HK-2 (cell line): ENCODE measurements around the gene YDJC.
"Not testable (repeated sequence)": the region's sequence is repeated elsewhere in the genome, so short reads cannot be mapped to it uniquely, and the experiment has no call there.

ENCODE experiments used
- DNase-seq: peaks from one replicate; pipeline ENCODE4 v3.0.0-alpha.2; 2018; ENCODE audit not compliant: unreplicated experiment

YDJC gene

DNA sequence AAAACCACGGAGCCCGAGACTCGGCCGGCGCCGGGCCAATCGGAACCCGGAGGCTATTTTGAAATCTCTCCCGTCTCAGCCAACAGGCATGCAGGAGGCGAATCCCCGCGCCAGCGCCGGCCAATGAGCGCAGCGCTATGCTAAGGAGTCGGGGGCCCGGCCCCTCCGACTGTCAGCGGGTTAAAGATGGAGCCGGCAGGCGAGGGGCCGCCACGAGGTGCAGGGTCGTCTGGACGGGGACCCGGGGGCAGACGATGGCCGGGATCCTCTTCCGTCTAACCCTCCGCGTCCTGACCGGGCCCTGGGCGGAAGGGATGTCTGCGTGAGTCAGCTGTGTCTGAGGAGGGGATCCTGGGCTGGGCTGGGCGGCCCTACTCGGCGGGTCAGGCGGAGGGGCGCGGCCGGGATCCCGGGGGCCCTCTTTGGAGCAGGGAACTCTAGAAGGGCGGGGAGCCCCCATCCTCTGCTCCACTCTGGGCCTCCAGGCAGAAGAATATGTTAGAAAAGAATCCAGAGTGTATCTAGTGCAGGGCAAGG, 22.3 kb upstream of the YDJC start:
- DNase-seq = peak; percentile 87

GRCh38 chr22:21651521-21652009, 21.7 kb upstream of the YDJC start:
- no peak for DNase-seq

GRCh38 chr22:21650823-21651520, 21.1 kb upstream of the YDJC start:
- no peak for DNase-seq

DNA sequence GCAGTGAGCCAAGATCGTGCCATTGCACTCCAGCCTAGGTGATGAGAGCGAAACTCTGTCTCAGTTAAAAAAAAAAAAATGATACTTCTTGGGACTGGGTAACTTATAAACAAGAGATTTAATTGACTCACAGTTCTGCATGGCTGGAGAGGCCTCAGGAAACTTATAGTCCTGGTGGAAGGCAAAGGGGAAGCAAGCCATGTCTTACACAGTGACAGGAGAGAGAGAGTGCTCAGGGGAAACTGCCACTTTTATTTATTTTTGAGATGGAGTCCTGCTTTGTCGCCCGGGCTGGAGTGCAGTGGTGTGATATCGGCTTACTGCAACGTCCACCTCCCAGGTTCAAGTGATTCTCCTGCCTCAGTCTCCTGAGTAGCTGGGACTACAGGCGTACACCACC, 20.5 kb upstream of the YDJC start:
- no peak for DNase-seq

- DNase-seq = peak; percentile 57
These were observed 17.1 kb upstream of the YDJC start for GRCh38 chr22:21646608-21647590.

GRCh38 chr22:21645513-21645912, 15.7 kb upstream of the YDJC start:
- not testable (repeated sequence) for DNase-seq

- DNase-seq = no peak
These were observed 13.9 kb upstream of the YDJC start for GRCh38 chr22:21643533-21644357.

DNA sequence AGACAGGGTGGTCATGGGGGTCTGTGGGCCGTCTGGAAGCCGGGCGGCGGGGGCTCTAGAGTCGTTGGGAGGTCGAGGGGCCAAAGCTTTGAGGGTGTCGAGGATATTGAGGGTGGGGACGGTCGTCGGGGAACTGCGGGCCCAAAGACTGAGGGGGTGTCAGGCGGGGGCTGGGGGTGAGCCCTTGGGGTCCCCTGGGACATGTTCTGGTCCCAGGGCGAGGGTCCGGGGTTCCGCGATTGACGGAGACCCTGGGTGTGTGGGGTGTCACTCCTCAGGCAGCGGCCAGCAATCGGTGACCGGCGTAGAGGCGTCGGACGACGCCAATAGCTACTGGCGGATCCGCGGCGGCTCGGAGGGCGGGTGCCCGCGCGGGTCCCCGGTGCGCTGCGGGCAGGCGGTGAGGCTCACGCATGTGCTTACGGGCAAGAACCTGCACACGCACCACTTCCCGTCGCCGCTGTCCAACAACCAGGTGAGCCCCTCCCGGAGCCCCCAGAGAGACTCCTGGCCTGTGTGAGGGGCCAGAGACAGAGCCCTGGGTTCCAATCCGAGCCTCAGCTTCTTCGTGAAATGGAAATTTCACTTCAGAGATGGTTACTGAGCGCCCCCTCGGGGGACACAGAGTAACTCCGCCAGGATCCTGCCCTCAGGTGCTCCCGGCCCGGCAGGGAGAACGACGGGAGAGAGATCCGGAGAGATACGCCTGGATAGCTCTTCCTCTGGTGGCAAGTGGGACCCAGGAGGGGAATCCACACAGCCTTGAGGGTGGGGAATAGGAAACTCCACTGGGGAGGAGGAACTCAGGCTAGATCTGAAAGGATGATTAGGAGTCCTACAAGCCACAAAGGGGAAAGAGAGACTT, 13.0 kb upstream of the YDJC start:
- DNase-seq = peak; percentile 66

DNA sequence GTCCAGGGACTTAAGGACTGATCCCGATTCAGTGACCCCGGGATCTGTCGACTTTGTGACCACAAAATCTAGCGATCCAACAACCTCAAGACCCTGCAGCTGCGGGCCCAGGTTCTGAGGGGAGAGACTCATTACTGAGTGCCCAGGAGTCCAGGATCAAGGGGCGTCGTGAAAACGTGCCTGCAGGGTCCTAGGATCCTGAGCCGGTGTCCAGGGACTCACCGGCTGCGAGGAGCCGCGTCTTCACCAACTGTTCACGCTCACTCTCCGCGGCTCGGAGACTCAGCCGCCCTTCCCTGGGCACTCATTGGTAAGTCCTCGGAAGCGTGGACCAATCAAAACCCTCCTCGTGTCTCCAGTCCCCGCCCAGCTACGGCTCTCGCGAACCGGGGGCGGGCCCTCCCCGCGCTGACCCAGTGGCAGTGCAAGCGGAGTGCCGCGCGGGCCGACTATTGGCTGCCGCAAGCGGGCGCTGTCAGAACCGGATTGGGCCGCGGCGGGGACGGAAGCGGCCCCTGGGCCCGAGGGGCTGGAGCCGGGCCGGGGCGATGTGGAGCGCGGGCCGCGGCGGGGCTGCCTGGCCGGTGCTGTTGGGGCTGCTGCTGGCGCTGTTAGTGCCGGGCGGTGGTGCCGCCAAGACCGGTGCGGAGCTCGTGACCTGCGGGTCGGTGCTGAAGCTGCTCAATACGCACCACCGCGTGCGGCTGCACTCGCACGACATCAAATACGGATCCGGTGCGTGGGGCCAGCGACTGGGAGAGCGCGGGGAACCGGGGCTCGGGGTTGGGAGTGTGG, 12.2 kb upstream of the YDJC start, which contains the start of gene SDF2L1:
Gene SDF2L1 (plus strand): TSS at position 514 of the 795 bp plus-strand sequence. CDS start 35 bp downstream, at position 549.
- DNase-seq = peak; percentile 97

DNA sequence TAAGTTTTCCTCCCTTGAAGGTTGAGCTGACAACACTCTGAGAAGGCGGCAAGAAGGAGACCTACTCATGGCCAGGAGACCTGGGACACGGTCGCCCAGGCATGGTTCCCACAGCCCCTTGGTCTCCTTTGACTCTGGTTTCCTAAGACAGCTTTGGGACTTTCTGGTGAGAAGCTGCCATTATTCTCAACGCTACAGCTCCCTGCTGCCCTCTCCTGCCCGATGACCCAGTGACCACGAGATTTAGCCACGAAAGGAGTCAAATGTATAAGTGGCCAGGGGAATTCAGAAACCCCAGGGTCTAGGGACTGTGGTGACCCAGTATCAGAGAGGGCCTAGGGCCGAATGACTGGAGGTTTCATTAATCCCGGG, 11.6 kb upstream of the YDJC start:
- DNase-seq = peak; percentile 47

GRCh38 chr22:21640810-21641209, 11.0 kb upstream of the YDJC start:
- no peak for DNase-seq

DNA sequence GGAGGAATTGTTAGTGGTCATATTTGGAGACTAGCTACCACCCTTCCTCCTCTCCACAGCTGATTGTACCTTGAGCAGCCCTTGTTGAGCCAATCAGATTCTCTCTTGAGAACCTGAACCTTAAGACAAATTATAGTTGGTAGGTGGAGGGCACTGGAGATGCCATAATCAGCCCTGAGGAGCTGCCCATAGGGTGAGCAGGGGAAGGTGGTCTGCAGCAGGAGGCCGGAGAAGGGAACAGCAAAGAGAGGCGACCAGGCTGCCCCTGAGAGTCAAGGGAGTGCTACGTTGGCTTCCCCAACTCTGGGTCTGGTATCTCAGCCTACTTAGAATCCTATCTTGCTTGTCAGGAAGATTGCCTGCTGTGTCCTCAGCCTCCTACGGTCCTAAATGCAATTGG, 9.5 kb upstream of the YDJC start:
- DNase-seq = no peak

GRCh38 chr22:21637450-21637849, 7.6 kb upstream of the YDJC start:
- not testable (repeated sequence) for DNase-seq

DNA sequence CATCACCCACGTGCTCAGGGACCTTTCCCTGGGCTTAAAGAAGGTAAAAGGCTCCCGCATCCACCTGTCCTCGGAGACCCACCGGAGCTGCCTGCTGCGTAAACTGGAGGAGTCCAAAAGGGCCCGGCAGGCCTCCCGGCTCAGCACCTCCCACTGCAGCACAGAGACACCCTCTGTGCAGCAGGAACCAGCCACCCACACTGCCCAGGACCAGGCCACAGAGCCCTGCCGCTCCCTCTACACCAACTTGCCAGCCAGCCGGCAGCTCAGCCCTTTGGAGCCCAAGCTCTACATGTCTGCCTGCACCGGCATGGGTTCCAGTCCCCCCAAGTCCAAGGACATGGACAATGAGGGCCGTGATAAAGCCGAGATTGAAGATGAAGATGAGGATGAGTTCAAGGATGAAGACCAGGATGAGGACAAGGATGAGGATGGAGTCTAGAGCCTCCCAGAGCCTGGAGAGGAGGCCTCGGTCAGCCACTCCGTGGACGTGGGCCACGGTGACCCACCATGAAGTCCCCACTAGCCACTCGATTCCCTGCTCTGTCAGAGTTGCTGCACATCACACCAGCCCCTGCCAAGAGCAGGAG, 6.9 kb upstream of the YDJC start:
- DNase-seq = no peak

DNA sequence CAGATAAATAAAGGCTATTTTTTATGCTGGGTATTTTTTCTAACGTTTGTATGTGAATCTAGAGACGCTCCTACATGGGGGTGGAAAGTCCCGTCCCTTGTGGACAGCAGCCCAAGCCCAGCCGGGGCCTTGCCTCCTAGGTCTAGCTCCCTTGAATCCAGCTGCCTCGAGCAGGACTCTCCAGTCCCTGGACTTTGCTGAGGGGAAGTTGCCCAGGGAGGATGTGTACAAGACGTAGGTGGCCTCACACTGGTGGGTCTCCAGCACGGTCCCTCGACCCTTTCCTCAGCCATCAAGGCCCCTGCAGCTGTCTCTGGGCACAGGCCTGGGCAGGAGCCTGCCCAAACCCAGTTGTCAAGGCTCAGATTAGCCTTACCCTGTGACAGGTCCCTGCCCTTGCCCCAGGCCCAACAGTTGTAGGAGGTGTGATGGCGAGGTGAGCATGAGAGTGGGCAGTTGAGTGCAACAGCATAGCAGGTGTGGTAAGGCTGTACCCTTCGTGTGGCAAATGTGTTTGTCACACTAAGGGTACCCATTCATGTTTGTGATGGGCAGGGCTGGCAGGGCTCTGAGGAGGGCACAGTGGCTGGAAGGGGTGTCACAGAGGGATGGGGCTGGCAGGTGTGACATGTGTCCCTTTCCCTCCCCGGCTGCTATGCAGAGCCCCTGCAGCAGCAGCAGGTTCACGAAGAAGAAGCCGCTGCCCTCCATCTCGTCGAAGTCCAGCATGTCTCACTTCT, 6.1 kb upstream of the YDJC start:
- no peak for DNase-seq

DNA sequence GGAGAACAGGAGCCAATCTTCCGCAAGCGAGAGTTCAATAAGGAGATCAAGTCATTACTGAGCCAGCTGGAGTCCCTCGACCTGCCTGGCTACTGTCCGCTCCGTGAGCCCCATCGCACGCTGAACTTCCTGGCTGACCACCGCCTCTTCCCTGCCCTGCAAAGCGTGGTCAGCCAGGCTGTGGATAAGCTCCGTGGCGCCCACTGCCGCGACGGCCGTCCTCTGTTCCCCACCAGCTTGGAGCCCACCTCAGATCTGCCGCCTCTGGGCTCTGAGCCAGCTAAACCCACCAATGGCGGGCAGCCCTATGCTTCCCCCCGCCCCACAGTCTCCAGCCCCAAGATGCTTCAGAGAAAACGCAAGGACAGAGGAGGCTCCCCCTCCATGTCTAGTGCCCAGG, 5.0 kb upstream of the YDJC start:
- DNase-seq = no peak

DNA sequence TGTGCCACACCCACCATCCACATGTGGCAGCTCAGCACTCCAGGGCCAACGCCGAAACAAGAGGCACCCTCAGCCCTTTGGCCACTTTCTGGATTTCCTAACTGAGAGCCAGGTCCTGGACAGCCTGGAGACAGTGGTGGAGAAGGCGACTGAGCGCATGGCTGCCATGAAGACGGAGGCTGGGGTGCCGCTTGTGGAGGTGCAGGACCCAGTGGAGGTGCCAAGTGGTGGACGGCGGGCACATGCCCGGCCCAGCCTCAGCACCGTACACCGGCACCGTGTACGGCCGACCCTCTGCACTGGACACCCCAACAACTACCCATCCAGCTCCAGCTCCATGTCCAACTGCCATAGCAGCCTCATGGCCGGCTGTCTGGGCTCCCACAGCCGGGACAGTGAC, 4.3 kb upstream of the YDJC start:
- no peak for DNase-seq

GRCh38 chr22:21633481-21633880, 3.7 kb upstream of the YDJC start:
- no peak for DNase-seq

GRCh38 chr22:21632931-21633330, 3.1 kb upstream of the YDJC start:
- DNase-seq = no peak
